ENCODE results near the gene TBL1X. TPM values are rescaled to one million over a fixed set of nuclear protein-coding genes. Genes with fewer than 3 reads are reported as not detected.

The TBL1X gene
- total and polyA plus RNA-seq, 2 of the 4 experiments (the other 2 are of a cell fraction), result 16.2 to 20.8 TPM

DNA sequence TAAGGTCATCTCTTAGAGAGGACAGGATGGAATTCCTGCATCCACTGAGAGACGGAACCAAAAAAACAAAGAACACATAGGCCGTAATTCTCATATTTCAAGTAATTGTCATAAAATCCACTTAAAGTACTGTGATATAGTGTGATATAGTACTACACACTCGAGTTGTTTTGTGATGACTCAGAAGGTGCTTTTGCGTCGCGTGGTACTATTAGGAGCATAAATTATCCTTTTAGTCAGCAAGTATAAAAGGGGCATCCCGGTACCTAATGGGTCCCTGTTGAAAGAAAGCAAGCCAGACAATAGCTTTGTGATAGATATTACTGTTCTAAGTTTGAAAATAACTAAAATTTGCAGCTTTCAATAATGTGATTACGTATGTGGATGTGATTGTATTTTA, 245.5 kb downstream of the TBL1X start (continued):
- TF ChIP-seq NFE2L2 (IDR thresholded peaks at IDR 0.05; ENCODE audit: low read depth, low read length) (no peak), MAZ (IDR thresholded peaks at IDR 0.05; ENCODE audit: borderline replicate concordance, low read depth, low read length) (no peak), MAFK (IDR thresholded peaks at IDR 0.05; ENCODE audit: low read depth, low read length) (no peak), POLR2A (IDR thresholded peaks at IDR 0.05; ENCODE audit: low read depth, low read length) (no peak), RFX5 (IDR thresholded peaks at IDR 0.05; ENCODE audit: low read depth, low read length) (no peak)

DNA sequence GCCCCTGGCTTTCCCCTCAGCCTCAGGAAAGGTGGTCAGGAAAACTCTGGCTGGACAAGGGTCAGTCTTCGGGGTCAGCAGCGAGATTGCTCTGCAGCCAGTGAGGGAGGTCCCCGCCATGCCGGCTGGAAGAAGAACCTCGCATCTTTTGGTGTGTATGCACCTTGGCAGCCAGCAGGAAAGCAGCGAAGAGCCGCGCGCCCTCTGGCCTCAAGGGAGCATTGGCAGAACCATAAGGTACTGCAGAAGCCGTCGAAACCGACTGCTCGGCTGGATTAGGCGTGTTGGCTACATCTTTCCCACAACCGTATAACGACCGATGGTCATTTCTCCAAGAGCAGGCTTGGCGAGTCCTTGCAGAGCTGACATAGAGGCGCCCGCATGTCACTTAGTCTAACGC, 252.5 kb downstream of the TBL1X start:
- Histone ChIP-seq H4K8ac (ENCODE audit: low read depth in 2 of 2, low read length in 2 of 2) (no peak overlapping the region), H3K27ac (ENCODE audit: insufficient read depth, low read length) (no peak overlapping the region), H3K23ac (ENCODE audit: low read depth, low read length) (no peak overlapping the region), H2AK5ac (ENCODE audit: low read depth, low read length) (no peak overlapping the region), H4K20me1 (ENCODE audit: insufficient read depth, low read length) (no peaks in the 10 kb centered on the region), H4K91ac (ENCODE audit: insufficient read depth, low read depth, low read length) (no peak overlapping the region), H4K5ac (ENCODE audit: low read depth, low read length) (no peak overlapping the region), H3K4me3 (ENCODE audit: insufficient read depth, low read depth, low read length) (no peak overlapping the region), H3K4me2 (ENCODE audit: low read depth, low read length) (no peak overlapping the region), H3K27me3 (ENCODE audit: control insufficient read depth, insufficient read depth, low read length) (no peaks in the 10 kb centered on the region), H3K36me3 (ENCODE audit: control insufficient read depth, insufficient read depth, low read length) (peaks cover 58% of the 10 kb centered on the region), H2AFZ (replicated peaks; ENCODE audit: low read length, poor library complexity) (no peak overlapping the region), H3K9me1 (ENCODE audit: insufficient read depth, low read length) (0 out of 2 replicates have a peak, but pooled peaks cover 4% of the 10 kb centered on the region), H3K9me3 (ENCODE audit: control insufficient read depth, insufficient read depth, low read length) (peaks cover 23% of the 10 kb centered on the region), H2BK5ac (ENCODE audit: low read depth, low read length, poor library complexity, severe bottlenecking) (no peak overlapping the region), H3K4me1 (ENCODE audit: control insufficient read depth, insufficient read depth, low read length) (no peaks in the 10 kb centered on the region), H3K9ac (ENCODE audit: low read depth, low read length) (no peak overlapping the region), H3K56ac (ENCODE audit: extremely low read depth, insufficient read depth, low read length) (no peak overlapping the region), H3K79me1 (ENCODE audit: low read depth in 1 of 2, low read length in 2 of 2) (no peaks in the 10 kb centered on the region), H2AK9ac (replicated peaks; ENCODE audit: low read depth, low read length, poor library complexity) (no peak overlapping the region), H3K4ac (ENCODE audit: low read depth, low read length) (no peak overlapping the region), H2BK120ac (ENCODE audit: low read depth, low read length) (no peak overlapping the region), H2BK20ac (ENCODE audit: low read depth, low read length) (no peak overlapping the region), H3K14ac (replicated peaks; ENCODE audit: low read depth, low read length) (no peak overlapping the region), H3K18ac (ENCODE audit: low read depth, low read length) (no peak overlapping the region), H2BK15ac (ENCODE audit: low read depth, low read length) (no peak overlapping the region)
- TF ChIP-seq FOS (IDR thresholded peaks at IDR 0.05; ENCODE audit: low read depth, low read length), result no peak
- WGBS, 2 experiments (ENCODE audit: extremely low coverage in 2 of 2, insufficient read length in 1 of 2), result 94% methylated on average over 12 of the region's 21 CpGs; no CpG with 5 or more reads in 1 of the 2 experiments
- in situ Hi-C loops (cut with MboI; ENCODE audit: low sequenced_read_pairs) (no loop called here), intact Hi-C loops (cut with micrococcal nuclease) (no loop called here), dilution Hi-C loops (cut with HindIII; ENCODE audit: low sequenced_read_pairs, unreplicated experiment) (no loop called here)
- BruUV-seq (replicated peaks), result no TSS peak
- DNase-seq, result no peak
- CTCF ChIA-PET, result no interaction called here
- ATAC-seq (ENCODE audit: low read depth), result no peak
- POLR2A ChIA-PET (ENCODE audit: unreplicated experiment), result no interaction called here

Measured in IMR-90 (cell line).